SK-N-SH treated with all-trans-retinoic acid at 6 μM for 48 hours (cell line): ENCODE measurements around the gene PARD3.

Experiments used
- ESRRG ChIP-seq: fragments of 250-450 bp; sonication (Bioruptor Pico); IDR thresholded peaks from 2 replicates; pipeline ENCODE4 v1.6.1; 2021; ENCODE audit warnings: mild to moderate bottlenecking
- PATZ1 ChIP-seq: fragments of 250-450 bp; sonication (Bioruptor Pico); IDR thresholded peaks from 2 replicates; pipeline ENCODE4 v1.8.0; 2020; ENCODE audit warnings: mild to moderate bottlenecking, moderate library complexity, borderline replicate concordance
- TSHZ2 ChIP-seq: fragments of 250-450 bp; sonication (Bioruptor Pico); IDR thresholded peaks from 2 replicates; pipeline ENCODE4 v1.5.0; 2020; ENCODE audit warnings: mild to moderate bottlenecking, moderate library complexity

GRCh38 chr10:34520084-34520483, 295.0 kb downstream of the PARD3 start:
- no peak for TF ChIP-seq TSHZ2
- peak; percentile 30; the same call in 1 of the 2 replicates for TF ChIP-seq PATZ1 (CRISPR knock-in tag)
- TF ChIP-seq ESRRG (CRISPR knock-in tag) = no peak
